ENCODE data around the gene EHD1.

GRCh38 chr11:64883575-64883974 lies 5.2 kb upstream of the EHD1 start:
- no peak for TF ChIP-seq CTCF (IDR thresholded peaks at IDR 0.05; ENCODE audit: insufficient read depth, low read length, poor library complexity, severe bottlenecking)
- TF ChIP-seq EZH2phosphoT487 (conservative IDR thresholded peaks at IDR 0.05; ENCODE audit: low read length), result no peak

All from SU-DHL-6 (cell line).